Measurements from ENCODE around the gene NUAK1. TPM values are rescaled to one million over a fixed set of nuclear protein-coding genes. Genes with fewer than 3 reads are reported as not detected.

Gene NUAK1
- total RNA-seq, 4 donors from 2014 or later, result 13.8 to 38.6 (median 22.8) TPM

- TF ChIP-seq CTCF (IDR thresholded peaks at IDR 0.05; ENCODE audit: low read depth), result no peak
Measured at GRCh38 chr12:106106061-106106566, 32.6 kb downstream of the NUAK1 start.

- no peak for TF ChIP-seq CTCF (IDR thresholded peaks at IDR 0.05; ENCODE audit: low read depth)
Measured at GRCh38 chr12:106101803-106102202, 37.0 kb downstream of the NUAK1 start.

- no peak for TF ChIP-seq CTCF (IDR thresholded peaks at IDR 0.05; ENCODE audit: low read depth)
Measured at GRCh38 chr12:106098691-106099200, 40.0 kb downstream of the NUAK1 start.

- TF ChIP-seq CTCF (IDR thresholded peaks at IDR 0.05; ENCODE audit: low read depth), result no peak
Measured at GRCh38 chr12:106097011-106097410, 41.7 kb downstream of the NUAK1 start.

GRCh38 chr12:106096376-106096775, 42.4 kb downstream of the NUAK1 start:
- TF ChIP-seq CTCF (IDR thresholded peaks at IDR 0.05; ENCODE audit: low read depth), result no peak

- TF ChIP-seq CTCF (IDR thresholded peaks at IDR 0.05; ENCODE audit: low read depth), result no peak
Measured at GRCh38 chr12:106094304-106094703, 44.5 kb downstream of the NUAK1 start.

- no peak for TF ChIP-seq CTCF (IDR thresholded peaks at IDR 0.05; ENCODE audit: low read depth)
Measured at GRCh38 chr12:106093246-106093645, 45.5 kb downstream of the NUAK1 start.

Measured in subcutaneous adipose tissue (tissue), 4 donors.